ENCODE measurements around the gene NTN1. TPM values are rescaled to one million over a fixed set of nuclear protein-coding genes. Genes with fewer than 3 reads are reported as not detected.

The NTN1 gene
- total RNA-seq, 1 experiment from 2014 or later, result 1.2 TPM

DNA sequence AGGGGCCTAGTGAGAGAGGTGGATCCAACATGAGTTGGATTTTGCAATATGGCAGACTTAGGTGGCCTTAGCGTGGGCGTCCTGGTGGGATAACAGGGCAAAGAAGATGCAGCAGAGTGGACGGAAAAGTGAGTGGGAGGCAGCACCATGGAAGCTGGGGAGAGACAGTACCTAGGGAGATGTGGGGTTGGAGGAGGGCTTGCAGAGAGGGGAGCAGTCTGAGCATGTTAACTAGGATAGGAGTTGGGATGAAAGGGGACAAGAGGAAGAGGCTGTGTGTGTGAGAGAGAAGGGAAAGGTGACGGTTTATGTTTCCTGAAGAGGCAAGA is 120.1 kb downstream of the NTN1 start:
- H3K56ac ChIP-seq (ENCODE audit: insufficient read length, low read depth, low read length), result no peak overlapping the region
- H4K20me1 ChIP-seq (ENCODE audit: control insufficient read depth, insufficient read depth, insufficient read length), result no peaks in the 10 kb centered on the region
- no peaks in the 10 kb centered on the region for H3K79me2 ChIP-seq (ENCODE audit: insufficient read depth, low read length)
- H2BK20ac ChIP-seq (ENCODE audit: low read depth, low read length, poor library complexity, severe bottlenecking), result no peak overlapping the region
- no peak overlapping the region for H2AK5ac ChIP-seq (ENCODE audit: insufficient read length, low read length)
- H3K27ac ChIP-seq (ENCODE audit: insufficient read length, low read depth, low read length), result no peak overlapping the region
- H3K27me3 ChIP-seq (ENCODE audit: insufficient read depth, low read length), result no peaks in the 10 kb centered on the region
- H3K14ac ChIP-seq (ENCODE audit: insufficient read depth, low read length), result no peak overlapping the region; the same call in 1 of the 2 replicates
- no peak overlapping the region for H4K5ac ChIP-seq (ENCODE audit: insufficient read length, low read depth, low read length)
- no peak overlapping the region for H3T11ph ChIP-seq (ENCODE audit: low read length)
- no peak overlapping the region for H4K8ac ChIP-seq (replicated peaks; ENCODE audit: insufficient read length, low read depth, low read length)
- no peaks in the 10 kb centered on the region for H3K36me3 Mint-ChIP-seq (ENCODE audit: insufficient read depth in 1 of 3, low read depth in 3 of 3)
- H3K18ac ChIP-seq (ENCODE audit: insufficient read length, low read depth, low read length), result no peak overlapping the region
- no CpG with 5 or more reads among the region's 4 CpGs for WGBS (ENCODE audit: extremely low coverage, insufficient read length, low lambda C conversion rate)
- peaks cover 2 to 5% of the 10 kb centered on the region in 2 experiments; a peak in 2 of 4 replicates for H3K4me1 Mint-ChIP-seq
- no peaks in the 10 kb centered on the region for H3K79me1 ChIP-seq (ENCODE audit: insufficient read depth, low read depth, low read length, poor library complexity, severe bottlenecking)
- no peak overlapping the region for H4K91ac ChIP-seq (ENCODE audit: insufficient read length, low read depth, low read length)
- H3K27ac Mint-ChIP-seq, result no peak overlapping the region
- no peak overlapping the region for H3K4me3 Mint-ChIP-seq
- H3K9ac ChIP-seq (ENCODE audit: extremely low read depth, insufficient read length, low read length), result no peak overlapping the region
- no peak overlapping the region for H2BK120ac ChIP-seq (ENCODE audit: low read depth, low read length, poor library complexity, severe bottlenecking)
- no peaks in the 10 kb centered on the region for H3K23me2 ChIP-seq (ENCODE audit: insufficient read length, low read depth, low read length, poor library complexity, severe bottlenecking)
- no peaks in the 10 kb centered on the region for H3K9me3 ChIP-seq (ENCODE audit: control insufficient read depth, low read depth, low read length)
- H3K4me2 ChIP-seq (ENCODE audit: insufficient read depth, insufficient read length, low read length), result no peak overlapping the region
- DNase-seq, result no peak
- H3K4ac ChIP-seq (ENCODE audit: low read depth, low read length), result no peak overlapping the region
- no peak overlapping the region for H2BK5ac ChIP-seq (ENCODE audit: insufficient read length, low read length)
- no peaks in the 10 kb centered on the region for H3K9me3 Mint-ChIP-seq
- H2AFZ ChIP-seq (ENCODE audit: low read length), result no peak overlapping the region
- no peak overlapping the region for H3K23ac ChIP-seq (ENCODE audit: insufficient read length, low read depth, low read length)
- H2BK15ac ChIP-seq (ENCODE audit: low read depth, low read length), result no peak overlapping the region
- H3K4me1 ChIP-seq (ENCODE audit: insufficient read depth, low read length), result no peaks in the 10 kb centered on the region
- TF ChIP-seq, protein P1, sequence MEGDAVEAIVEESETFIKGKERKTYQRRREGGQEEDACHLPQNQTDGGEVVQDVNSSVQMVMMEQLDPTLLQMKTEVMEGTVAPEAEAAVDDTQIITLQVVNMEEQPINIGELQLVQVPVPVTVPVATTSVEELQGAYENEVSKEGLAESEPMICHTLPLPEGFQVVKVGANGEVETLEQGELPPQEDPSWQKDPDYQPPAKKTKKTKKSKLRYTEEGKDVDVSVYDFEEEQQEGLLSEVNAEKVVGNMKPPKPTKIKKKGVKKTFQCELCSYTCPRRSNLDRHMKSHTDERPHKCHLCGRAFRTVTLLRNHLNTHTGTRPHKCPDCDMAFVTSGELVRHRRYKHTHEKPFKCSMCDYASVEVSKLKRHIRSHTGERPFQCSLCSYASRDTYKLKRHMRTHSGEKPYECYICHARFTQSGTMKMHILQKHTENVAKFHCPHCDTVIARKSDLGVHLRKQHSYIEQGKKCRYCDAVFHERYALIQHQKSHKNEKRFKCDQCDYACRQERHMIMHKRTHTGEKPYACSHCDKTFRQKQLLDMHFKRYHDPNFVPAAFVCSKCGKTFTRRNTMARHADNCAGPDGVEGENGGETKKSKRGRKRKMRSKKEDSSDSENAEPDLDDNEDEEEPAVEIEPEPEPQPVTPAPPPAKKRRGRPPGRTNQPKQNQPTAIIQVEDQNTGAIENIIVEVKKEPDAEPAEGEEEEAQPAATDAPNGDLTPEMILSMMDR (conservative IDR thresholded peaks at IDR 0.05), result no peak
- no peak overlapping the region for H2BK12ac ChIP-seq (ENCODE audit: insufficient read length, low read depth, low read length)
- H3K27me3 Mint-ChIP-seq (ENCODE audit: low read depth), result peaks cover 2% of the 10 kb centered on the region
